GM19193 (cell line): ENCODE measurements around the gene ATF6.

Source experiments
- POLR2A ChIP-seq: IDR thresholded peaks from 4 replicates; pipeline ENCODE4 v1.6.1; 2011; ENCODE audit not compliant: insufficient read depth, insufficient read length; ENCODE audit errors: extremely low read depth

Gene ATF6

GRCh38 chr1:161827786-161828185, 61.7 kb downstream of the ATF6 start:
- no peak for TF ChIP-seq POLR2A

GRCh38 chr1:161834967-161835550, 68.9 kb downstream of the ATF6 start:
- no peak for TF ChIP-seq POLR2A

GRCh38 chr1:161836018-161836417, 69.9 kb downstream of the ATF6 start:
- no peak for TF ChIP-seq POLR2A

- no peak for TF ChIP-seq POLR2A
These were observed 72.2 kb downstream of the ATF6 start for GRCh38 chr1:161838362-161838761.

- TF ChIP-seq POLR2A = no peak
These were observed 72.8 kb downstream of the ATF6 start for GRCh38 chr1:161838885-161839284.

- TF ChIP-seq POLR2A = no peak
These were observed 73.5 kb downstream of the ATF6 start for GRCh38 chr1:161839591-161839990.

GRCh38 chr1:161840363-161840762, 74.2 kb downstream of the ATF6 start:
- TF ChIP-seq POLR2A = no peak

- no peak for TF ChIP-seq POLR2A
These were observed 77.0 kb downstream of the ATF6 start for GRCh38 chr1:161843156-161843555.

GRCh38 chr1:161844696-161845095, 78.6 kb downstream of the ATF6 start:
- TF ChIP-seq POLR2A = no peak

GRCh38 chr1:161848676-161849075, 82.6 kb downstream of the ATF6 start:
- no peak for TF ChIP-seq POLR2A

- no peak for TF ChIP-seq POLR2A
These were observed 83.4 kb downstream of the ATF6 start for GRCh38 chr1:161849518-161849917.

- TF ChIP-seq POLR2A = no peak
These were observed 89.1 kb downstream of the ATF6 start for GRCh38 chr1:161855260-161855659.

- no peak for TF ChIP-seq POLR2A
These were observed 92.2 kb downstream of the ATF6 start for GRCh38 chr1:161858271-161858670.

- TF ChIP-seq POLR2A = no peak
These were observed 97.4 kb downstream of the ATF6 start for GRCh38 chr1:161863549-161863948.

GRCh38 chr1:161864577-161864976, 98.5 kb downstream of the ATF6 start:
- TF ChIP-seq POLR2A = no peak

GRCh38 chr1:161866241-161866640, 100.1 kb downstream of the ATF6 start:
- TF ChIP-seq POLR2A = no peak

GRCh38 chr1:161868832-161869231, 102.7 kb downstream of the ATF6 start:
- TF ChIP-seq POLR2A = no peak
